B cell (primary cell): ENCODE measurements around the gene COX10. TPM values are rescaled to one million over a fixed set of nuclear protein-coding genes. Genes with fewer than 3 reads are reported as not detected.
A peak's percentile ranks its signal among the peaks of the same experiment; 100 is the strongest.

Source experiments
- ATAC-seq: fragments of 200-7000 bp; cut with Tn5 transposase; one replicate; pipeline ENCODE4 v1.10.0; 2021; ENCODE audit warnings: low read depth, mild to moderate bottlenecking, moderate number of reproducible peaks, moderate library complexity
- CTCF ChIA-PET: fragments of 350-600 bp; sonication (Branson Sonifier 250); formaldehyde crosslinking; loops from one replicate; lab custom pipeline; 2021; ENCODE audit warnings: antibody characterized with exemption, inconsistent platforms; lab: Charles Lee
- POLR2A ChIA-PET: fragments of 350-600 bp; sonication (Branson Sonifier 250); formaldehyde crosslinking; loops from one replicate; lab custom pipeline; 2021; ENCODE audit warnings: antibody characterized with exemption; lab: Charles Lee
- DNase-seq: peaks from one replicate; pipeline ENCODE4 v3.0.0; 2013
- H2AFZ ChIP-seq: 2 replicates; pipeline ENCODE4 v1.6.1; 2012; ENCODE audit warnings: mild to moderate bottlenecking, low read depth, low read length; ENCODE audit not compliant: insufficient read depth, poor library complexity, severe bottlenecking
- H3K27ac ChIP-seq, 2 donors: 1 replicate in 1 of 2; 2 replicates in 1 of 2; pipeline ENCODE4 v1.5.1; 2012 to 2013; ENCODE audit warnings: low read length in 2 of 2, mild to moderate bottlenecking in 2 of 2, moderate library complexity in 1 of 2
- H3K27me3 ChIP-seq, 4 experiments: fragments of 200-600 bp in 1 of 4; sonication (generic) in 1 of 4; replicated peaks in 1 of 4; 1 replicate in 2 of 4; 2 replicates in 2 of 4; pipeline versions ENCODE4 v1.6.1 to v1.7.0; 2013 to 2016; ENCODE audit warnings: low read length in 3 of 4, mild to moderate bottlenecking in 2 of 4, mixed read lengths in 1 of 4, moderate library complexity in 1 of 4; ENCODE audit not compliant: insufficient read depth in 4 of 4, control insufficient read depth in 3 of 4; ENCODE audit errors: control extremely low read depth in 1 of 4
- H3K36me3 ChIP-seq, 2 experiments: replicated peaks in 1 of 2; 1 replicate in 1 of 2; 2 replicates in 1 of 2; pipeline versions ENCODE4 v1.6.1 to v1.7.1; 2013; ENCODE audit warnings: low read length in 1 of 2; ENCODE audit not compliant: insufficient read depth in 2 of 2, control insufficient read depth in 1 of 2; ENCODE audit errors: control extremely low read depth in 1 of 2, extremely low read depth in 1 of 2
- H3K4me1 ChIP-seq, 2 donors: fragments of 200-600 bp in 1 of 2; sonication (generic) in 1 of 2; 1 replicate in 1 of 2; 2 replicates in 1 of 2; pipeline versions ENCODE4 v1.5.1 to v1.6.1; 2013 to 2017; ENCODE audit warnings: low read length in 2 of 2; ENCODE audit not compliant: control insufficient read depth in 2 of 2, insufficient read depth in 2 of 2
- H3K4me2 ChIP-seq: replicated peaks from 2 replicates; pipeline ENCODE3; 2012; ENCODE audit warnings: mild to moderate bottlenecking, low read depth, low read length; ENCODE audit not compliant: poor library complexity, severe bottlenecking
- H3K4me3 ChIP-seq, 5 experiments: fragments of 200-600 bp in 1 of 5; sonication (generic) in 1 of 5; 1 replicate in 3 of 5; 2 replicates in 2 of 5; pipeline versions ENCODE4 v1.5.1 to v1.7.0; 2011 to 2016; ENCODE audit warnings: low read length in 4 of 5, mild to moderate bottlenecking in 4 of 5, low read depth in 2 of 5, control low read depth in 1 of 5, moderate library complexity in 1 of 5; ENCODE audit not compliant: insufficient read depth in 1 of 5; ENCODE audit errors: control extremely low read depth in 1 of 5, extremely low read depth in 1 of 5
- H3K79me2 ChIP-seq: fragments of 200-600 bp; sonication (generic); one replicate; pipeline ENCODE4 v1.6.0; 2016; ENCODE audit warnings: low read length; ENCODE audit not compliant: control insufficient read depth, insufficient read depth
- H3K9ac ChIP-seq: fragments of 200-600 bp; sonication (generic); 2 replicates; pipeline ENCODE4 v1.6.1; 2017; ENCODE audit warnings: mild to moderate bottlenecking, low read length, moderate library complexity
- H3K9me3 ChIP-seq, 3 donors: one replicate each; pipeline versions ENCODE4 v1.6.1 to v1.7.1; 2013; ENCODE audit warnings: low read length in 2 of 3; ENCODE audit not compliant: control insufficient read depth in 2 of 3, insufficient read depth in 1 of 3; ENCODE audit errors: control extremely low read depth in 1 of 3
- H4K20me1 ChIP-seq: 2 replicates; pipeline ENCODE4 v1.6.0; 2012; ENCODE audit warnings: mild to moderate bottlenecking, low read length; ENCODE audit not compliant: insufficient read depth, control insufficient read depth, poor library complexity, severe bottlenecking
- H3K27ac Mint-ChIP-seq: one replicate; pipeline ENCODE4 v1.8.0; 2021; ENCODE audit warnings: mixed read lengths
- H3K27me3 Mint-ChIP-seq: one replicate; pipeline ENCODE4 v1.8.0; 2021; ENCODE audit warnings: mixed read lengths
- H3K4me1 Mint-ChIP-seq: one replicate; pipeline ENCODE4 v1.8.0; 2021; ENCODE audit warnings: mixed read lengths
- H3K4me3 Mint-ChIP-seq: one replicate; pipeline ENCODE4 v1.8.0; 2021; ENCODE audit warnings: mixed read lengths
- H3K9me3 Mint-ChIP-seq: one replicate; pipeline ENCODE4 v1.8.0; 2022; ENCODE audit warnings: mixed read lengths; ENCODE audit not compliant: insufficient read depth
- CTCF ChIP-seq: fragments of 200-600 bp; IDR thresholded peaks from one replicate; pipeline ENCODE4 v1.8.0; 2022; ENCODE audit warnings: antibody characterized with exemption, mild to moderate bottlenecking
- EZH2 ChIP-seq: IDR thresholded peaks from 2 replicates; pipeline ENCODE4 v1.6.1; 2012; ENCODE audit warnings: borderline replicate concordance, low read depth, mild to moderate bottlenecking, moderate library complexity, low read length; ENCODE audit not compliant: insufficient read depth, poor library complexity, severe bottlenecking
- WGBS: methylation state at CpG from one replicate; pipeline ENCODE4 v1.1.5; 2013; ENCODE audit warnings: missing lambda C conversion rate; ENCODE audit not compliant: insufficient coverage; 5-methylcytosine and 5-hydroxymethylcytosine counted together
- intact Hi-C: fragments of 100-400 bp; cut with micrococcal nuclease; formaldehyde crosslinking; loops from one replicate; pipeline ENCODE4 v1.10.0; 2022
- polyA plus RNA-seq: library from polyadenylated mRNA; depleted of rRNA; stranded (reverse); fragments of >200 nt; gene quantifications from 2 replicates; pipeline ENCODE4 v1.2.3, GENCODE V29; 2012
- total RNA-seq, 2 donors: library from RNA; stranded (reverse); fragments of 120-200 nt in 1 of 2; gene quantifications; 1 replicate in 1 of 2; 2 replicates in 1 of 2; pipeline versions ENCODE4 v1.2.3 to v1.2.4, GENCODE V29; 2013 to 2022

Gene COX10
- total and polyA plus RNA-seq, 2 donors (not counting 1 experiment from before 2014, with no cell fraction given): 21.8 to 23.3 TPM

DNA sequence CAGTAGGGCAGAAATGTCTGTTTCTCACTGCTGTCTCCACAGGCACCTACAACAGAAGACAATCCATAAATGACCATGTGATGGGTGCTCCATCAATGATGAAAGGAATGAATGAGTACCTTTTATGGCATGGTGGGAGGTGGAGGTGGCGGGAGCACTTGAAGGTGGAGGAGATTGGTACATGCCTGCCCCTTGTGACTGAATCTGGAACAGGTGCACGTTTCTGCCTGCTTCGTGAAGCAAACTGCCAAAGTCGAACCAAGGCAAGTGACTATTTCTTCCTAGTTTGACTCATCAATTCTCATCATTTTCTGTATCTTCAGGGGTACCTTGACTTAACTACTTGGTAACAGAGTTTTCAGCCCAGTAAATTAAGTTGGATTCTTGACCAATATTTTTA, 141.9 kb downstream of the COX10 start:
- TF ChIP-seq CTCF (no peak), EZH2 (no peak)
- Mint-ChIP-seq H3K9me3 (peaks cover 3% of the 10 kb centered on the region), H3K27ac (no peak overlapping the region), H3K4me3 (no peak overlapping the region), H3K27me3 (no peaks in the 10 kb centered on the region), H3K4me1 (no peaks in the 10 kb centered on the region)
- POLR2A ChIA-PET: no interaction called here
- 80% methylated on average over 3 of the region's 4 CpGs for WGBS
- DNase-seq: no peak
- Histone ChIP-seq H2AFZ (no peak overlapping the region), H3K4me3 (no peak overlapping the region), H3K9me3 (peaks cover 0 to 10% (median 7%) of the 10 kb centered on the region in 3 donors), H3K27ac (no peak overlapping the region), H3K4me2 (no peak overlapping the region), H3K9ac (no peak overlapping the region), H3K4me1 (no peaks in the 10 kb centered on the region), H3K79me2 (no peaks in the 10 kb centered on the region), H4K20me1 (no peaks in the 10 kb centered on the region), H3K27me3 (peaks cover 0 to 7% (median 0%) of the 10 kb centered on the region in 4 experiments), H3K36me3 (peaks cover 0 to 19% of the 10 kb centered on the region in 2 experiments)
- CTCF ChIA-PET: interaction anchor here (0.7 to 1.7 kb wide), 2 partner anchors 715 to 955 kb away, joined by 3 to 11 read pairs; no protein-coding TSS in a partner anchor
- intact Hi-C loops: no loop called here
- ATAC-seq: no peak

DNA sequence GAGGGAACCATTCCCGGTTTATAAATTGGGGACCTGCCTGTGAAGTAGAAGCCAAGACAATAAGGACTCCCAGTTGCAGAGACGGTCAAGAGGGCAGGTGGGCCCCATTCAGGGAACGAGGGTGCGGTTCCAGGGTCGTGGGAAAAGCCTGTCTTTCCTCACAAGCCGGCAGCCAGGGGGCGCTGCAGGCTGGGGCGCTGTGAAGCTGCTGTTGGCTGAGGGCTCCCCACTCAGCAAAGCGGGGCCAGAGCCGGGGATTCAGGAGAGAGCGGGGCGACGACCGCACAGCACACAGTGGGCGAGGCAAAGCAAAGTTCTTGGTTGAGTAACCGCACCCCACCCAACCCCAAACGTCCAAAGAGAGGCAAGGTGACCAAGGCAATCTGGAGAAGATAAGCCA, 142.5 kb downstream of the COX10 start:
- intact Hi-C loops: no loop called here
- Histone ChIP-seq H3K4me2 (no peak overlapping the region), H3K36me3 (peaks cover 0 to 15% of the 10 kb centered on the region in 2 experiments), H3K9me3 (peaks cover 0 to 10% (median 7%) of the 10 kb centered on the region in 3 donors), H4K20me1 (no peaks in the 10 kb centered on the region), H3K4me1 (no peaks in the 10 kb centered on the region), H2AFZ (no peak overlapping the region), H3K79me2 (no peaks in the 10 kb centered on the region), H3K27me3 (peaks cover 0 to 7% (median 0%) of the 10 kb centered on the region in 4 experiments), H3K4me3 (no peak overlapping the region), H3K27ac (no peak overlapping the region), H3K9ac (no peak overlapping the region)
- H3K4me1 Mint-ChIP-seq: no peaks in the 10 kb centered on the region
- no peaks in the 10 kb centered on the region for H3K27me3 Mint-ChIP-seq
- ATAC-seq: no peak
- peak; percentile 54 for DNase-seq
- peaks cover 3% of the 10 kb centered on the region for H3K9me3 Mint-ChIP-seq
- ChIA-PET POLR2A (no interaction called here), CTCF (interaction anchor here (0.7 to 1.7 kb wide), 2 partner anchors 715 to 954 kb away, joined by 3 to 11 read pairs; no protein-coding TSS in a partner anchor)
- 34% methylated on average over 17 of the region's 17 CpGs for WGBS
- H3K27ac Mint-ChIP-seq: no peak overlapping the region
- TF ChIP-seq EZH2 (no peak), CTCF (peak; percentile 49)
- H3K4me3 Mint-ChIP-seq: no peak overlapping the region
